SU-DHL-6 (cell line): ENCODE measurements around the gene NAT9.

Experiments
- H2AFZ ChIP-seq: fragments of 200-600 bp; sonication (generic); 2 replicates; pipeline ENCODE4 v1.6.1; 2014; ENCODE audit warnings: low read depth, mild to moderate bottlenecking, moderate library complexity, mixed read lengths, antibody characterized with exemption, low read length; ENCODE audit not compliant: severe bottlenecking
- H3F3A ChIP-seq: fragments of 200-600 bp; shearing (Covaris generic); 2 replicates; pipeline ENCODE4 v1.6.0; 2016; ENCODE audit warnings: antibody characterized with exemption, mild to moderate bottlenecking; ENCODE audit not compliant: insufficient read depth
- H3K27ac ChIP-seq: fragments of 200-600 bp; sonication (generic); 2 replicates; pipeline ENCODE4 v1.5.1; 2016; ENCODE audit warnings: low read depth, mild to moderate bottlenecking, low read length, moderate library complexity, mixed read lengths
- H3K27me3 ChIP-seq: fragments of 200-600 bp; sonication (generic), shearing (Covaris generic); 2 replicates; pipeline ENCODE4 v1.6.0; 2014; ENCODE audit warnings: mild to moderate bottlenecking, low read length
- H3K36me3 ChIP-seq: fragments of 200-600 bp; sonication (generic); 2 replicates; pipeline ENCODE4 v1.6.1; 2014; ENCODE audit warnings: mild to moderate bottlenecking, low read length, mixed read lengths
- H3K4me2 ChIP-seq: fragments of 300-600, 200-600 bp; shearing (Covaris generic), sonication (generic); 2 replicates; pipeline ENCODE4 v1.6.0; 2014; ENCODE audit warnings: low read length, low read depth, mild to moderate bottlenecking; ENCODE audit not compliant: poor library complexity, severe bottlenecking
- H3K4me3 ChIP-seq: fragments of 200-600 bp; sonication (generic); 2 replicates; pipeline ENCODE4 v1.5.1; 2014; ENCODE audit warnings: antibody characterized with exemption, low read length, mild to moderate bottlenecking, mixed read lengths; ENCODE audit not compliant: insufficient read depth, poor library complexity, severe bottlenecking
- H3K79me2 ChIP-seq: fragments of 200-600 bp; sonication (generic); 2 replicates; pipeline ENCODE4 v1.6.1; 2014; ENCODE audit warnings: mild to moderate bottlenecking, low read length, moderate library complexity; ENCODE audit not compliant: insufficient read depth
- H3K9ac ChIP-seq: fragments of 200-600 bp; sonication (generic); 2 replicates; pipeline ENCODE4 v1.7.0; 2014; ENCODE audit warnings: mild to moderate bottlenecking, low read length
- H3K9me2 ChIP-seq: fragments of 200-600 bp; sonication (generic); replicated peaks from 2 replicates; pipeline ENCODE4 v1.6.1; 2014; ENCODE audit warnings: low read length; ENCODE audit not compliant: insufficient read depth
- H3K9me3 ChIP-seq: fragments of 200-600 bp; sonication (generic); 2 replicates; pipeline ENCODE4 v1.6.1; 2014; ENCODE audit warnings: low read length, mixed read lengths; ENCODE audit not compliant: insufficient read depth
- H4K20me1 ChIP-seq: fragments of 200-600 bp; sonication (generic); 2 replicates; pipeline ENCODE4 v1.6.1; 2014; ENCODE audit warnings: low read depth, mild to moderate bottlenecking, antibody characterized with exemption, low read length, moderate library complexity, mixed read lengths
- CTCF ChIP-seq: fragments of 200-600 bp; sonication (generic); IDR thresholded peaks from one replicate; pipeline ENCODE4 v1.5.1; 2017; ENCODE audit warnings: antibody characterized with exemption, mild to moderate bottlenecking, low read length, moderate library complexity; ENCODE audit not compliant: insufficient read depth, poor library complexity, severe bottlenecking
- EZH2phosphoT487 ChIP-seq: fragments of 200-600 bp; sonication (generic), shearing (Covaris generic); conservative IDR thresholded peaks from 2 replicates; pipeline ENCODE4 v1.6.1; 2018; ENCODE audit warnings: mild to moderate bottlenecking, antibody characterized with exemption, low read length, moderate library complexity, mixed read lengths

NAT9 gene

GRCh38 chr17:74803971-74804370 lies 27.8 kb upstream of the NAT9 start:
- TF ChIP-seq EZH2phosphoT487 (no peak), CTCF (no peak)
- Histone ChIP-seq H3K9ac (no peak overlapping the region), H3K36me3 (no peaks in the 10 kb centered on the region)

DNA sequence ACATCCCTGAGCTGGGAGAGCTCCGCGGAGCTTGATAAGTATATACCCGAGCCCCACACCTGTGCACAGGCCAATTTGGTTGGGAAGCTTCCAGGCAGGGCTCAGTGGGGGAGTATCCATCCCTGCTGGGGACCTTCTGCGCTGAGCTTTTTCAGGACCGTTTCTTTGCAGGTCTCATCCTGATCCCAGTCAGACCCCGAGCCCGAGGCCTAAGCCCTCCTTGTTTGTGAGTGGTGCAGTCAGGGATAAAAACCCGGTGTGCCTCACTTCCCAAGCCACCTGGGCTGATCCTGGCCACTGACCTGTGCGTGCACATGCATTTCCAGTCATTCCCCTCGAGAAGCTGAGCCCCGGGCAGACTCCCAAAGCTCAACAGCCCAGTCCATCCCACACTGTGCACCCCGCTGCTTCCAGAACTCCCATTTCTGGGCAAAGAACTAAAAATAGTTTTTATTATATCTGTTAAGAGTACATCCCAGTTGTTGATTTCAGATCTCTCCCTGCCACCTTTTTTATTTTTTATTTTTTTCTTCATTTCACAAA lies 27.3 kb upstream of the NAT9 start:
- H4K20me1 ChIP-seq = no peaks in the 10 kb centered on the region
- H2AFZ ChIP-seq = no peak overlapping the region
- TF ChIP-seq EZH2phosphoT487 (no peak), CTCF (no peak)

More at GRCh38 chr17:74803971-74804370, 27.8 kb upstream of the NAT9 start:
- Histone ChIP-seq H3K27ac (no peak overlapping the region), H3K79me2 (no peaks in the 10 kb centered on the region), H3K27me3 (no peaks in the 10 kb centered on the region), H3K9me3 (no peaks in the 10 kb centered on the region), H3F3A (no peaks in the 10 kb centered on the region), H4K20me1 (no peaks in the 10 kb centered on the region), H3K4me3 (no peak overlapping the region), H3K9me2 (no peaks in the 10 kb centered on the region), H3K4me2 (no peak overlapping the region), H2AFZ (no peak overlapping the region)

DNA sequence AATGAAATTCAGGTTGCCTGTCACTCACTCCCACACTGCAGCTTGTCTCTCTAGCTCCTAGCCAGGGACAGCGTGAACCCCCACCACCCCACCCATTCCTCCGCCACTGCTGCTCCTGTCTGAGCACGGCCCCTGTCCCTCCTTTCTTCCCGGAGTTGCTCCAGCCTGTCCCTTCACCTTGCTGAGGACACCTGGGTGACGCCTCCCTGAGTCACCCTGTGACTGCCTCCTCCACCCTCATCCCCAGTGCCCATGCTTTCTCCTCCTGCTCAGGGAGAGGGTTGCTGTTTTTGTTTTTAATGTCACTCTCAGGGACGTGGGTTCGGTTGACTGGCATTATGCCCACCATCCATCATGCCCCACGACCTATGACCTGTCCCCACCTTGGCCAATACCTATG lies 25.8 kb upstream of the NAT9 start:
- H3K9me3 ChIP-seq = no peaks in the 10 kb centered on the region
- H3K36me3 ChIP-seq = no peaks in the 10 kb centered on the region
- TF ChIP-seq CTCF (no peak), EZH2phosphoT487 (no peak)
- no peak overlapping the region for H3K9ac ChIP-seq
- H4K20me1 ChIP-seq = no peaks in the 10 kb centered on the region
- no peak overlapping the region for H3K27ac ChIP-seq
- H3K4me2 ChIP-seq = no peak overlapping the region
- no peaks in the 10 kb centered on the region for H3K27me3 ChIP-seq
- H2AFZ ChIP-seq = no peak overlapping the region
- H3F3A ChIP-seq = no peaks in the 10 kb centered on the region
- no peaks in the 10 kb centered on the region for H3K9me2 ChIP-seq
- no peaks in the 10 kb centered on the region for H3K79me2 ChIP-seq
- H3K4me3 ChIP-seq = no peak overlapping the region

More for the DNA sequence above, 27.3 kb upstream of the NAT9 start:
- Histone ChIP-seq H3K36me3 (no peaks in the 10 kb centered on the region), H3K27me3 (no peaks in the 10 kb centered on the region), H3F3A (no peaks in the 10 kb centered on the region), H3K9ac (no peak overlapping the region), H3K9me3 (no peaks in the 10 kb centered on the region), H3K79me2 (no peaks in the 10 kb centered on the region), H3K4me2 (no peak overlapping the region), H3K27ac (no peak overlapping the region), H3K4me3 (no peak overlapping the region), H3K9me2 (no peaks in the 10 kb centered on the region)

DNA sequence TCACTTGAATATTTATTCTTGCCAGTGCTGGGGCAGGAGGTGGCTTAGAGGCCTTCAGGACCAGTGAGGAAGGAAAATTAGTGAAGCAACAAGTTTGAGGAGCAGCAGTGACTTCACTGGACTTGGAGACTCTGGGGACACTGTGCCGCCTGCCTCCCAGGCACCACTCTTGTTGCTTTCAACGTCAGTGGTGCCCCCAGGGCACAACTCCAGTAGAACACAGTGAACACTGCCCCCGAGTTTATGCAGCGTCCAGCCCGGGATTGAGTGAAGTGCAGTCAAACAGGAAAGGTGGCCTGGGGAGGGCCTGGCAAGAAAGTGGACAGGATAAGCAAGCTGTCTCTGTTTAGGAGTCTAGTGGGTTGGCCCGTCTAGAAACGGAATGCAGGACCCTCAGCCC lies 24.4 kb upstream of the NAT9 start:
- no peak overlapping the region for H3K4me3 ChIP-seq
- no peak overlapping the region for H2AFZ ChIP-seq
- H3F3A ChIP-seq = no peaks in the 10 kb centered on the region
- H3K4me2 ChIP-seq = no peak overlapping the region
- no peaks in the 10 kb centered on the region for H3K9me2 ChIP-seq
- no peaks in the 10 kb centered on the region for H3K36me3 ChIP-seq
- TF ChIP-seq EZH2phosphoT487 = no peak
- no peak for TF ChIP-seq CTCF
- H4K20me1 ChIP-seq = no peaks in the 10 kb centered on the region
- H3K27me3 ChIP-seq = no peaks in the 10 kb centered on the region
- H3K9ac ChIP-seq = no peak overlapping the region
- H3K79me2 ChIP-seq = no peaks in the 10 kb centered on the region
- no peaks in the 10 kb centered on the region for H3K9me3 ChIP-seq
- H3K27ac ChIP-seq = no peak overlapping the region
